Heart left ventricle (tissue), 16 donors: ENCODE results near the gene NPHP4. TPM values are rescaled to one million over a fixed set of nuclear protein-coding genes. Genes with fewer than 3 reads are reported as not detected.

Experiments used
- ATAC-seq, 4 donors: fragments of 200-7000 bp; cut with Tn5 transposase; one replicate each; pipeline ENCODE4 v1.9.1; 2020 to 2022; ENCODE audit warnings: moderate library complexity in 4 of 4, mild to moderate bottlenecking in 3 of 4, moderate number of reproducible peaks in 1 of 4
- DNase-seq, 5 donors: peaks; one replicate each; pipeline ENCODE4 v3.0.0-alpha.2; 2020
- H3K27ac ChIP-seq, 12 donors: fragments of 200-600 bp; sonication (generic) in 4 of 12; one replicate each; pipeline versions ENCODE4 v1.5.0 to v1.8.0; 2016 to 2022; ENCODE audit warnings: mild to moderate bottlenecking in 2 of 12
- H3K27me3 ChIP-seq, 9 donors: fragments of 200-600 bp; sonication (generic) in 2 of 9; one replicate each; pipeline versions ENCODE4 v1.5.1 to v1.8.0; 2016 to 2022; ENCODE audit warnings: mild to moderate bottlenecking in 3 of 9
- H3K36me3 ChIP-seq, 9 donors: fragments of 200-600 bp; sonication (generic) in 2 of 9; one replicate each; pipeline versions ENCODE4 v1.5.0 to v1.8.0; 2018 to 2022; ENCODE audit warnings: mild to moderate bottlenecking in 2 of 9
- H3K4me1 ChIP-seq, 12 donors: fragments of 200-600 bp; sonication (generic) in 4 of 12; one replicate each; pipeline versions ENCODE4 v1.5.0 to v1.8.0; 2016 to 2022; ENCODE audit warnings: mild to moderate bottlenecking in 3 of 12
- H3K4me3 ChIP-seq, 12 donors: fragments of 200-600 bp; sonication (generic) in 4 of 12; one replicate each; pipeline versions ENCODE4 v1.5.0 to v1.8.0; 2017 to 2022; ENCODE audit warnings: mild to moderate bottlenecking in 9 of 12, moderate library complexity in 4 of 12
- H3K9me3 ChIP-seq, 12 donors: fragments of 200-600 bp; sonication (generic) in 4 of 12; one replicate each; pipeline versions ENCODE4 v1.5.0 to v1.8.0; 2016 to 2022; ENCODE audit warnings: mild to moderate bottlenecking in 1 of 12
- POLR2A ChIP-seq, 2 donors: fragments of 450-650 bp; IDR thresholded peaks; one replicate each; pipeline ENCODE4 v1.6.1; 2017; ENCODE audit warnings: antibody characterized with exemption in 2 of 2, mild to moderate bottlenecking in 2 of 2, moderate library complexity in 2 of 2
- WGBS, 4 donors: extraction: QIAGEN DNeasy Blood & Tissue Kit in 2 of 4; methylation state at CpG; one replicate each; pipeline versions ENCODE4 v1.1.5 to v1.1.7; 2013 to 2018; 5-methylcytosine and 5-hydroxymethylcytosine counted together
- intact Hi-C, 10 donors: fragments of 100-400 bp; cut with DNase I; formaldehyde crosslinking; loops; one replicate each; pipeline versions ENCODE4 v1.11.1 to v1.14.2; 2022
- polyA plus RNA-seq, 2 donors: library from polyadenylated mRNA; stranded (reverse); fragments of 200-250 nt; gene quantifications; one replicate each; pipeline ENCODE4 v1.2.3, GENCODE V29; 2013
- total RNA-seq, 9 donors: library from RNA; depleted of rRNA in 2 of 9; stranded (reverse); fragments of >200 nt in 2 of 9; fragmentation: NEBNext Ultra II Directional in 3 of 9; extraction: Animal tissue kit (Norgen Biotek cat#: 25700) in 3 of 9; gene quantifications; one replicate each; pipeline versions ENCODE4 v1.1.0 to v1.2.4, GENCODE V29; 2016 to 2023
- TF ChIP-seq, protein P1 (sequence below), 12 donors: fragments of 200-600 bp; sonication (generic) in 4 of 12; IDR thresholded peaks; one replicate each; pipeline versions ENCODE4 v1.5.0 to v1.8.0; 2018 to 2022; ENCODE audit warnings: antibody characterized with exemption in 12 of 12, mild to moderate bottlenecking in 5 of 12
- donor health status: ischemic (EF 13 %, LVEDD 7.1; RV severe dilation, severe dysfunction).
- donor health status: healthy with polysubstance abuse.
- donor health status: DM: no; HTN: yes; CAD: no.
- donor health status: DM: no; HTN: no; CAD: no.
- donor health status: ischemic (EF 25% LVEDD 6.9; RV normal size, moderate dysfunction).
- donor health status: ischemic (EF 25% LVEDD 5.7; RV mildly dilated, moderate dysfunction).
- donor health status: healthy.
- donor health status: DM: yes; HTN: yes; CAD: no.
- donor health status: ischemic (EF 35%, LVEDD 5.7; RV mildly dilated, moderate dysfunction).
- donor health status: nonischemic (EF 11% LVEDD 7.7; RV severe dilation, severe dysfunction).
- donor health status: DM: yes; HTN: yes; CAD: no.
- donor health status: PGD.
- donor health status: ischemic (EF 29% LVEDD 5.4; RV normal size, mild dysfunction).
- donor health status: nonischemic (EF 23%, LVEDD 6.1; RV moderate dilation, normal function).

The NPHP4 gene
- total and polyA plus RNA-seq, 11 donors: 2.1 to 6.3 (median 3.1) TPM

DNA sequence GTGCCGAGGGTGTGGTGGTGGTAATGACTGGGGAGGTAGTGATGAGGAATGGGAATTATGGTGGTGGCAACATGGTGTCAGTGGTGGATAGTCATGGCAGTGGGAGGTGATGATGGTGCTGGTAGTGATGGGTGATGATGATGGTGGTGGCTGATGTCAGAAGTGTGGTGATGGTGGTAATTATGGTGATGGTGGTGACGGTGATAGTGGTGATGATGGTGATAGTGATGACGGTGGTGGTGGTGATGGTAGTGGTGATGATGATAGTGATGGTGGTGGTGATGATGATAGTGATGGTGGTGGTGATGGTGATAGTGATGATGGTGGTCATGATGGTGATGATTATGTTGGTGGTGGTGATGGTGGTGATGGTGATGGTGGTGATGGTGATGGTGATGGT lies 162.8 kb downstream of the NPHP4 start:
- no peaks in the 10 kb centered on the region for H3K36me3 ChIP-seq
- DNase-seq (no peak), ATAC-seq (no peak)
- H3K27me3 ChIP-seq: peaks cover 0 to 35% (median 13%) of the 10 kb centered on the region in 9 donors
- H3K4me3 ChIP-seq: no peak overlapping the region
- H3K9me3 ChIP-seq: no peaks in the 10 kb centered on the region
- 92 to 93% (median 93%) methylated on average over 3 of the region's 3 CpGs for whole genome bisulfite sequencing, 4 donors
- TF ChIP-seq POLR2A (IDR thresholded peaks at IDR 0.05): no peak
- TF ChIP-seq, protein P1, sequence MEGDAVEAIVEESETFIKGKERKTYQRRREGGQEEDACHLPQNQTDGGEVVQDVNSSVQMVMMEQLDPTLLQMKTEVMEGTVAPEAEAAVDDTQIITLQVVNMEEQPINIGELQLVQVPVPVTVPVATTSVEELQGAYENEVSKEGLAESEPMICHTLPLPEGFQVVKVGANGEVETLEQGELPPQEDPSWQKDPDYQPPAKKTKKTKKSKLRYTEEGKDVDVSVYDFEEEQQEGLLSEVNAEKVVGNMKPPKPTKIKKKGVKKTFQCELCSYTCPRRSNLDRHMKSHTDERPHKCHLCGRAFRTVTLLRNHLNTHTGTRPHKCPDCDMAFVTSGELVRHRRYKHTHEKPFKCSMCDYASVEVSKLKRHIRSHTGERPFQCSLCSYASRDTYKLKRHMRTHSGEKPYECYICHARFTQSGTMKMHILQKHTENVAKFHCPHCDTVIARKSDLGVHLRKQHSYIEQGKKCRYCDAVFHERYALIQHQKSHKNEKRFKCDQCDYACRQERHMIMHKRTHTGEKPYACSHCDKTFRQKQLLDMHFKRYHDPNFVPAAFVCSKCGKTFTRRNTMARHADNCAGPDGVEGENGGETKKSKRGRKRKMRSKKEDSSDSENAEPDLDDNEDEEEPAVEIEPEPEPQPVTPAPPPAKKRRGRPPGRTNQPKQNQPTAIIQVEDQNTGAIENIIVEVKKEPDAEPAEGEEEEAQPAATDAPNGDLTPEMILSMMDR (IDR thresholded peaks at IDR 0.05): no peak
- H3K27ac ChIP-seq: no peak overlapping the region
- no peaks in the 10 kb centered on the region for H3K4me1 ChIP-seq
- intact Hi-C loops: no loop called here

DNA sequence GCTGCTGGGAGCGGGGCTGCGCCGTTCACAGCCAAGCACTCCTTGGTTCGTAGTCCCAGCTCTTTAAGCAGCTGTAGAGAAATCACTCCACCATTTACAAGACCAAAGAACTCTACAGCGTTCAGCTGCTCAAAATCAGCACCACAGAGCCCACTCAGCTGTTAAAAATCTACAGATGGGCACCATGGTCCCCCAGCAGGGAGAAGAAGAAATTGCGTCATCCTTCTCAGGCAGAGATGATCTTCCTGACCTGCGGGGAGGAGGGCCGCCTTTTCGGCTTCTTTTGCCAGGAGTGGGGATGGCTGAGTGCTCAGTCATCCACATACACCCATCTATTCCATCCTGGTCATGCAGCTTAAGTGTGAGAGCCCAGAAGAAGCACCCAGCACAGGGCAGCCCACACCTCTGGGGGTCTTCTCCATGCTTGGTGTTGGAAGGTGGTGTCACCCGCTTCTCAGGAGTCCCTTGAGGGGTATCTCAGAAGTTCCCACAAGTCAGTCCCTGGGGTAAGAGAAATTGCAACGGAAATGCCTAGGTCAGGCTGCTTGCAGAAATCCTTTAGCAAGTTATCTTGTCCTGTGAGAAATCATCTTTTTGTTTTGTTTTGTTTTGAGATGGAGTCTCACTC lies 163.8 kb downstream of the NPHP4 start:
- intact Hi-C loops: no loop called here
- Histone ChIP-seq H3K4me3 (no peak overlapping the region), H3K4me1 (no peaks in the 10 kb centered on the region), H3K27ac (no peak overlapping the region), H3K36me3 (no peaks in the 10 kb centered on the region), H3K9me3 (no peaks in the 10 kb centered on the region), H3K27me3 (peaks cover 0 to 32% (median 7%) of the 10 kb centered on the region in 9 donors)
- DNase-seq (no peak), ATAC-seq (no peak)
- WGBS, 4 donors: 70 to 75% (median 72%) methylated on average over 10 to 11 of the region's 11 CpGs
- TF ChIP-seq, protein P1 (IDR thresholded peaks at IDR 0.05): no peak
- no peak for TF ChIP-seq POLR2A (IDR thresholded peaks at IDR 0.05)

DNA sequence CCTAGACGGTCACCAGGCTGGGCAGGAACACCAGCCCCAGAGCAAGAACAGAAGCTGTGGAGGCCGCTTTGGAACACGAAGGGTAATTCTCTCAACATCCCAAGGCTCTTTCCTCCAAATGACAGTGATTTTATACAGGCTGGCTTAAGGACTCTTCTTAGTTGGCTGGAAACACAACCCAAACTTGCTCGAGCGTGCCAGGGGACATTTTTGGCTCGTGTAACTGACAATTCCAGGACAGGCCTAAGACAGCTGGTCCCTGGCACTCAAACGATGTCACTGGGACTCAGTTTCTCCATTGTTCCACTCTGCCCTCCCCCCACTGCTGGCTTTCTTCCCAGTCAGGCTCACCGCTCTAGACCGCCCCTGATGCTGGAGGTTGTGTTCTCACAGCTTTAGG lies 164.7 kb downstream of the NPHP4 start:
- TF ChIP-seq, protein P1 (IDR thresholded peaks at IDR 0.05): no peak
- no peak for TF ChIP-seq POLR2A (IDR thresholded peaks at IDR 0.05)
- Histone ChIP-seq H3K9me3 (no peaks in the 10 kb centered on the region), H3K27ac (no peak overlapping the region), H3K4me3 (no peak overlapping the region), H3K36me3 (no peaks in the 10 kb centered on the region), H3K4me1 (no peaks in the 10 kb centered on the region), H3K27me3 (peaks cover 0 to 29% (median 6%) of the 10 kb centered on the region in 9 donors)
- intact Hi-C loops: no loop called here
- 59 to 76% (median 67%) methylated on average over 9 of the region's 9 CpGs for WGBS, 4 donors
- ATAC-seq (peak in 1 of 4 donors; percentile 33), DNase-seq (no peak)

DNA sequence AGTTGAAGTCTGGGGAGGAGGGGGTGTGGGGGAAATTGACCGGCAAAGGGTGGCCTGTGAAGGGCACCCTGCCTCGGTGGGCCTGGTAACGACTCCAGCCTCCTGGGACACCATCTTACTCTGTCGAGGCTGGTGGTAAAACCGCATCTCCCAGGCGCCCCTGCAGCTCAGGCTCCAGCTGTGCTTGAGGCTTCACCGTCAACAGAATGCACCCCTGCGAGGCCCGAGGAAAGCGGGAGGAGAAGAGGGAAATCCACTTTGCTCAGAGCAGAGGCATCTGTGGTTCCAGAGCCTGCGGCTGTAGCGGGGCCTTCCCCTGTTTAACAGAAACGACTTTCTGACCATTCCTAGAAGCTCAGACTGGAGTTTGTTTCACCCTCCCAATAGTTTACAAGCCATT lies 165.6 kb downstream of the NPHP4 start:
- intact Hi-C loops: no loop called here
- no peak for ATAC-seq
- no peak for TF ChIP-seq POLR2A (IDR thresholded peaks at IDR 0.05)
- TF ChIP-seq, protein P1 (IDR thresholded peaks at IDR 0.05): no peak
- H3K36me3 ChIP-seq: no peaks in the 10 kb centered on the region
- no peak overlapping the region for H3K27ac ChIP-seq
- WGBS, 4 donors: 38 to 51% (median 46%) methylated on average over 13 of the region's 13 CpGs
- H3K4me3 ChIP-seq: no peak overlapping the region
- no peaks in the 10 kb centered on the region for H3K4me1 ChIP-seq
- DNase-seq: no peak
- H3K9me3 ChIP-seq: no peaks in the 10 kb centered on the region
- H3K27me3 ChIP-seq: peaks cover 0 to 28% (median 3%) of the 10 kb centered on the region in 9 donors
